GM19035 (cell line): Measurements from ENCODE around the gene IL20.

Experiments
- ATAC-seq: cut with Tn5 transposase; IDR thresholded peaks from one replicate; pipeline ENCODE4 v1.9.1; 2021; ENCODE audit not compliant: unreplicated experiment

The IL20 gene

GRCh38 chr1:206900149-206900548 is 34.7 kb downstream of the IL20 start:
- no peak for ATAC-seq

- no peak for ATAC-seq
These were observed 36.5 kb downstream of the IL20 start for GRCh38 chr1:206901944-206902343.

GRCh38 chr1:206902702-206903101 is 37.3 kb downstream of the IL20 start:
- ATAC-seq: no peak

GRCh38 chr1:206903687-206904086 is 38.3 kb downstream of the IL20 start:
- ATAC-seq: no peak

- ATAC-seq: no peak
These were observed 39.2 kb downstream of the IL20 start for GRCh38 chr1:206904423-206905142.

GRCh38 chr1:206905295-206906164 is 40.1 kb downstream of the IL20 start:
- ATAC-seq: no peak

- ATAC-seq: no peak
These were observed 42.0 kb downstream of the IL20 start for GRCh38 chr1:206907304-206907991.

GRCh38 chr1:206908038-206908437 is 42.6 kb downstream of the IL20 start:
- no peak for ATAC-seq

- ATAC-seq: no peak
These were observed 43.9 kb downstream of the IL20 start for GRCh38 chr1:206909161-206909882.

GRCh38 chr1:206909883-206910318 is 44.5 kb downstream of the IL20 start:
- no peak for ATAC-seq

- ATAC-seq: no peak
These were observed 45.7 kb downstream of the IL20 start for GRCh38 chr1:206911064-206911663.

- ATAC-seq: no peak
These were observed 47.1 kb downstream of the IL20 start for GRCh38 chr1:206912445-206913095.

- ATAC-seq: no peak
These were observed 48.5 kb downstream of the IL20 start for GRCh38 chr1:206913766-206914537.

- no peak for ATAC-seq
These were observed 49.8 kb downstream of the IL20 start for GRCh38 chr1:206915030-206915735.

GRCh38 chr1:206916000-206916709 is 50.7 kb downstream of the IL20 start:
- ATAC-seq: no peak

GRCh38 chr1:206918076-206918475 is 52.7 kb downstream of the IL20 start:
- ATAC-seq: no peak
